Measurements from ENCODE around the gene VCX. TPM values are rescaled to one million over a fixed set of nuclear protein-coding genes. Genes with fewer than 3 reads are reported as not detected.

VCX gene
- total and polyA plus RNA-seq, 2 of the 4 experiments (the other 2 are of a cell fraction) = not detected

GRCh38 chrX:7798327-7798726, 44.6 kb upstream of the VCX start:
- H3K4ac ChIP-seq (ENCODE audit: low read depth, low read length) = no peak overlapping the region
- no peak overlapping the region for H2BK15ac ChIP-seq (ENCODE audit: low read depth, low read length)
- H4K8ac ChIP-seq (ENCODE audit: low read depth in 2 of 2, low read length in 2 of 2) = no peak overlapping the region
- H2BK120ac ChIP-seq (ENCODE audit: low read depth, low read length) = no peak overlapping the region
- no peak overlapping the region for H2AK9ac ChIP-seq (replicated peaks; ENCODE audit: low read depth, low read length, poor library complexity)
- no peak for TF ChIP-seq USF2 (IDR thresholded peaks at IDR 0.05; ENCODE audit: low read depth, low read length)
- peak; percentile 86 for TF ChIP-seq CEBPB (IDR thresholded peaks at IDR 0.05; ENCODE audit: low read depth, low read length)
- no CpG with 5 or more reads among the region's 2 CpGs for WGBS, 2 experiments (ENCODE audit: extremely low coverage in 2 of 2, insufficient read length in 1 of 2)
- ChIA-PET CTCF (no interaction called here), POLR2A (ENCODE audit: unreplicated experiment) (no interaction called here)
- H3K23ac ChIP-seq (ENCODE audit: low read depth, low read length) = no peak overlapping the region
- no peak for ATAC-seq (ENCODE audit: low read depth)
- H3K9me1 ChIP-seq (ENCODE audit: insufficient read depth, low read length) = no peaks in the 10 kb centered on the region
- no peak overlapping the region for H3K4me3 ChIP-seq (ENCODE audit: insufficient read depth, low read depth, low read length)
- no peak overlapping the region for H3K4me2 ChIP-seq (ENCODE audit: low read depth, low read length)
- H3K56ac ChIP-seq (ENCODE audit: extremely low read depth, insufficient read depth, low read length) = no peak overlapping the region
- dilution Hi-C loops (cut with HindIII; ENCODE audit: low sequenced_read_pairs, unreplicated experiment) (no loop called here), in situ Hi-C loops (cut with MboI; ENCODE audit: low sequenced_read_pairs) (no loop called here), intact Hi-C loops (cut with micrococcal nuclease) (no loop called here)
- H2AK5ac ChIP-seq (ENCODE audit: low read depth, low read length) = no peak overlapping the region
- no peak overlapping the region for H2BK20ac ChIP-seq (ENCODE audit: low read depth, low read length)
- H3K27me3 ChIP-seq (ENCODE audit: control insufficient read depth, insufficient read depth, low read length) = no peaks in the 10 kb centered on the region
- no peak overlapping the region for H2AFZ ChIP-seq (replicated peaks; ENCODE audit: low read length, poor library complexity)
- no peak overlapping the region for H3K14ac ChIP-seq (replicated peaks; ENCODE audit: low read depth, low read length)
- no peak overlapping the region for H4K91ac ChIP-seq (ENCODE audit: insufficient read depth, low read depth, low read length)
- no peak overlapping the region for H3K9ac ChIP-seq (ENCODE audit: low read depth, low read length)
- H3K9me3 ChIP-seq (ENCODE audit: control insufficient read depth, insufficient read depth, low read length) = peaks cover 8% of the 10 kb centered on the region
- H4K20me1 ChIP-seq (ENCODE audit: insufficient read depth, low read length) = no peaks in the 10 kb centered on the region
- no peak overlapping the region for H4K5ac ChIP-seq (ENCODE audit: low read depth, low read length)
- no peaks in the 10 kb centered on the region for H3K4me1 ChIP-seq (ENCODE audit: control insufficient read depth, insufficient read depth, low read length)
- H3K36me3 ChIP-seq (ENCODE audit: control insufficient read depth, insufficient read depth, low read length) = no peaks in the 10 kb centered on the region
- H3K27ac ChIP-seq (ENCODE audit: insufficient read depth, low read length) = no peak overlapping the region
- H3K79me1 ChIP-seq (ENCODE audit: low read depth in 1 of 2, low read length in 2 of 2) = no peaks in the 10 kb centered on the region
- BruUV-seq (replicated peaks) = no TSS peak
- DNase-seq = no peak
- H2BK5ac ChIP-seq (ENCODE audit: low read depth, low read length, poor library complexity, severe bottlenecking) = no peak overlapping the region
- H3K18ac ChIP-seq (ENCODE audit: low read depth, low read length) = no peak overlapping the region

All from IMR-90 (cell line).